A549 treated with CORT108297 at 1 μM for 4 hours (cell line): ENCODE data around the gene HEBP2. TPM values are rescaled to one million over a fixed set of nuclear protein-coding genes. Genes with fewer than 3 reads are reported as not detected.

ENCODE experiments used
- total RNA-seq: library from RNA; stranded (reverse); fragments of 200-300 nt; extraction: Qiagen RNA extraction; gene quantifications from 5 replicates; pipeline ENCODE4 v1.2.3, GENCODE V29; 2022

HEBP2 gene
- total RNA-seq, result 16.0 to 37.1 TPM (median 36.2 TPM) in 5 replicates

GRCh38 chr6:138403801-138404665 lies at the start of gene HEBP2:
HEBP2 (plus strand) TSS chr6:138404223; CDS start chr6:138404496, 273 bp downstream.

GRCh38 chr6:138377844-138378243 lies 26.2 kb upstream of the HEBP2 start, which contains the start of gene SMIM28:
SMIM28 (plus strand) TSS chr6:138377905; CDS start chr6:138378073, 168 bp downstream.

Other genes starting within 250 kb of the HEBP2 start
- gene ARFGEF3, start 242.3 kb upstream of the HEBP2 start, total RNA-seq, result 0.47 to 0.65 TPM (median 0.53 TPM) in 5 replicates
- not detected in 5 replicates for gene PBOV1, start 185.7 kb upstream of the HEBP2 start, total RNA-seq
- not detected in 5 replicates for gene SMIM28, start 26.3 kb upstream of the HEBP2 start, total RNA-seq
- gene NHSL1, start 95.3 kb downstream of the HEBP2 start, total RNA-seq, result 2.6 to 4.3 TPM (median 3.2 TPM) in 5 replicates